Psoas muscle (tissue), 8 donors: ENCODE results near the gene YTHDC1. TPM values are rescaled to one million over a fixed set of nuclear protein-coding genes. Genes with fewer than 3 reads are reported as not detected.

ENCODE experiments used
- ATAC-seq, 4 donors: fragments of 200-7000 bp; cut with Tn5 transposase; one replicate each; pipeline ENCODE4 v1.9.1; 2020; ENCODE audit warnings: moderate library complexity in 3 of 4, mild to moderate bottlenecking in 2 of 4
- DNase-seq, 2 donors: peaks; one replicate each; pipeline ENCODE4 v3.0.0-alpha.2; 2020
- H3K27ac ChIP-seq: fragments of 200-600 bp; one replicate; pipeline ENCODE4 v1.8.0; 2022
- H3K27me3 ChIP-seq, 3 donors: fragments of 200-600 bp in 1 of 3; one replicate each; pipeline versions ENCODE4 v1.6.1 to v1.8.0; 2013 to 2022; ENCODE audit warnings: low read length in 2 of 3, mild to moderate bottlenecking in 2 of 3, moderate library complexity in 1 of 3; ENCODE audit not compliant: insufficient read depth in 3 of 3
- H3K36me3 ChIP-seq, 2 donors: fragments of 200-600 bp in 1 of 2; one replicate each; pipeline versions ENCODE4 v1.6.1 to v1.8.0; 2013 to 2022; ENCODE audit warnings: low read depth in 1 of 2, mild to moderate bottlenecking in 1 of 2, moderate library complexity in 1 of 2; ENCODE audit not compliant: insufficient read depth in 1 of 2
- H3K4me1 ChIP-seq: fragments of 200-600 bp; one replicate; pipeline ENCODE4 v1.8.0; 2022
- H3K4me3 ChIP-seq: fragments of 200-600 bp; one replicate; pipeline ENCODE4 v1.8.0; 2022; ENCODE audit warnings: mild to moderate bottlenecking
- H3K9me3 ChIP-seq: fragments of 200-600 bp; one replicate; pipeline ENCODE4 v1.8.0; 2022
- WGBS, 3 donors: extraction: QIAGEN DNeasy Blood & Tissue Kit; methylation state at CpG; one replicate each; pipeline versions ENCODE4 v1.1.6 to v1.1.7; 2013; 5-methylcytosine and 5-hydroxymethylcytosine counted together
- intact Hi-C, 2 donors: fragments of 100-400 bp; cut with DNase I; formaldehyde crosslinking; loops; one replicate each; pipeline versions ENCODE4 v1.11.0 to v1.14.2; 2022
- polyA plus RNA-seq, 3 donors: library from polyadenylated mRNA; stranded (reverse); fragments of 200-250 nt; gene quantifications; one replicate each; pipeline ENCODE4 v1.2.3, GENCODE V29; 2013
- total RNA-seq, 4 donors: library from RNA; stranded (reverse); fragmentation: NEBNext Ultra II Directional in 2 of 4; extraction: Animal tissue kit (Norgen Biotek cat#: 25700) in 2 of 4; gene quantifications; one replicate each; pipeline versions ENCODE4 v1.2.1 to v1.2.4, GENCODE V29; 2021 to 2023
- TF ChIP-seq, protein P1 (sequence below): fragments of 200-600 bp; IDR thresholded peaks from one replicate; pipeline ENCODE4 v1.8.0; 2022; ENCODE audit warnings: antibody characterized with exemption
- donor health status: healthy with polysubstance abuse.
- donor health status: DM: no; HTN: no; CAD: no; lungs with moderate emphysema.
- donor health status: Bipolar disorder and iron deficiency.
- donor health status: healthy.
- donor health status: DM: yes; HTN: yes; CAD: no.
- donor health status: DM: no; HTN: no; CAD: no.
- donor health status: DM: no; HTN: no; CAD: no.
- donor health status: DM: yes; HTN: yes; CAD: no.

Gene YTHDC1
- total and polyA plus RNA-seq, 7 donors: 19.1 to 58.5 (median 43.2) TPM

DNA sequence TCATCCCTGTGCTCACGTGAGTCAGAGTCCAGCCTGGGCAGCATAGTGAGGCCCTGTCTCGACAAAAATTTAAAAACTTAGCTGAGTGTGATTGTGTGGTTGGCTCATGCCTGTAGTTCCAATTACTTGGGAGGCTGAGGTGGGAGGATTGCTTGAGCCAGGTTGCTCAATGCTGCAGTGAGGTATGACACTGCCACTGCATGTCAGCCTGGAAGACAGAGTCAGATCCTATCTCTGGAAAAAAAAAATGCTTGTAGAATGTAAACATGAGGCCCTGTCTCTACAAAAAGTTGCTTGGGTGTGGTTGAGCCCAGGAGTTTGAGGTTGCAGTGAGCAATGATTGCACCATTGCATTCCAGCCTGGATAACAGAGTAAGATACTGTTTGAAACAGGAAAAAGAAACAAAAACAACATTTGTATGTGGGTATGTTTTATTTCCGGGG lies 11.3 kb upstream of the YTHDC1 start:
- Histone ChIP-seq H3K4me3 (no peak overlapping the region), H3K9me3 (no peaks in the 10 kb centered on the region), H3K27me3 (no peaks in the 10 kb centered on the region), H3K36me3 (no peaks in the 10 kb centered on the region), H3K4me1 (no peaks in the 10 kb centered on the region), H3K27ac (no peak overlapping the region)
- TF ChIP-seq, protein P1, sequence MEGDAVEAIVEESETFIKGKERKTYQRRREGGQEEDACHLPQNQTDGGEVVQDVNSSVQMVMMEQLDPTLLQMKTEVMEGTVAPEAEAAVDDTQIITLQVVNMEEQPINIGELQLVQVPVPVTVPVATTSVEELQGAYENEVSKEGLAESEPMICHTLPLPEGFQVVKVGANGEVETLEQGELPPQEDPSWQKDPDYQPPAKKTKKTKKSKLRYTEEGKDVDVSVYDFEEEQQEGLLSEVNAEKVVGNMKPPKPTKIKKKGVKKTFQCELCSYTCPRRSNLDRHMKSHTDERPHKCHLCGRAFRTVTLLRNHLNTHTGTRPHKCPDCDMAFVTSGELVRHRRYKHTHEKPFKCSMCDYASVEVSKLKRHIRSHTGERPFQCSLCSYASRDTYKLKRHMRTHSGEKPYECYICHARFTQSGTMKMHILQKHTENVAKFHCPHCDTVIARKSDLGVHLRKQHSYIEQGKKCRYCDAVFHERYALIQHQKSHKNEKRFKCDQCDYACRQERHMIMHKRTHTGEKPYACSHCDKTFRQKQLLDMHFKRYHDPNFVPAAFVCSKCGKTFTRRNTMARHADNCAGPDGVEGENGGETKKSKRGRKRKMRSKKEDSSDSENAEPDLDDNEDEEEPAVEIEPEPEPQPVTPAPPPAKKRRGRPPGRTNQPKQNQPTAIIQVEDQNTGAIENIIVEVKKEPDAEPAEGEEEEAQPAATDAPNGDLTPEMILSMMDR: no peak
- ATAC-seq: no peak
- DNase-seq: no peak
- intact Hi-C loops: no loop called here
- WGBS, 3 donors: 83 to 89% (median 88%) methylated on average over 3 of the region's 3 CpGs

DNA sequence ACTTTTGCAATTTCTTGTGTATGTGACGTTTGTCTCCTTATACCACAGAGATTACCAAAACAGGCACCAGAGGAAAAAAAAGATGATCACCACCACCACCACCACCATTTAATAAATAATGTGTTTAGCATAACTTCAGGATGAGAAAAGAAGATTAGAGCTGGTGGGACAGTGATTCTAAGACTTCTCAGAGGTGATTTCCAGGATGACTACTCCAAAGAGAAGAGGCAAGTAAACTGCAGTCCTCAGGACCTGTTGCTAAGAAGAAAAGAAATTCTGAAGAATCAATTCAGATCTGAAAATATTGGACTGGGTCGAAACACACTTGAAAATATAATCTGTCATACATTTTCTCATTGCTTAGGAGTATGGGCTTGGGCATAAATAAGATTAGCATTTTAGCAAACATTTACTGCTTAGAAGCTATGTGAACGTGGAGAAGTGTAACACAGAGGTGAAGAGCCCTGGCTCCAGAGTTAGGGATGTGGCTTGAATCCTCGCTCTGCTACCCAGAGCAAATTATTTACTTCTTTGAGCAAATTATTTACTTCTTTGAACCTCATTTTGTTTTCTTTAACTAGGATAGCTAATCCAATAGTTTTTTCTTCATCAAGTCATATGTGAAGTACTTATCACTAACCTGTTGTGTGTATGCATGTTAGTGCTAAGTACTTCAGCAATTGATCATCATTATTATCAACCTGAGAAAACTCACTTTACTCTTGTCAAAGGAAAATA lies 10.5 kb upstream of the YTHDC1 start:
- DNase-seq (no peak), ATAC-seq (no peak)
- Histone ChIP-seq H3K4me3 (no peak overlapping the region), H3K27ac (no peak overlapping the region), H3K4me1 (no peaks in the 10 kb centered on the region), H3K36me3 (no peaks in the 10 kb centered on the region), H3K9me3 (no peaks in the 10 kb centered on the region), H3K27me3 (no peaks in the 10 kb centered on the region)
- TF ChIP-seq, protein P1: no peak
- WGBS, 3 donors: 67 to 83% (median 77%) methylated on average over 4 of the region's 4 CpGs
- intact Hi-C loops: no loop called here

DNA sequence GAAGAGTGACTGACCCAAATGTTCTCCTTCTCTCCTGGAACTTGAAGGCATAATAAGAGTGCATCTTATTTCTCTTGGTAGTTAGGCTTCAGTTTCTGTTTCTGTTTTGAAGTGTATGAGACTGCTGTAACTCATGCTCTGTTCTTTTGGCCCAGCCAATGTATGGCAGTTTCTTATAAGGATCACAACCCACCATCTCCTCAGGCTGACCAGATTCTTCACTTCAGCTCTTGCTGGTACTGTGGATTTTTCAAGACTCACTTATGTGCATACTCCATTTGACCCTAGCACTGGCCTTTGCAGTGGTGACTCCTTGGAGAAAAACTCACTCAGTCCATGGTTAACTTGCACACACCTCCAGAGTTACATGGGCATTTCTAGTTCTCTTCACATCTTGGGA lies 9.6 kb upstream of the YTHDC1 start:
- Histone ChIP-seq H3K9me3 (no peaks in the 10 kb centered on the region), H3K36me3 (no peaks in the 10 kb centered on the region), H3K4me3 (no peak overlapping the region), H3K4me1 (no peaks in the 10 kb centered on the region), H3K27ac (no peak overlapping the region), H3K27me3 (no peaks in the 10 kb centered on the region)
- DNase-seq: no peak
- intact Hi-C loops: no loop called here
- no peak for ATAC-seq
- TF ChIP-seq, protein P1: no peak

DNA sequence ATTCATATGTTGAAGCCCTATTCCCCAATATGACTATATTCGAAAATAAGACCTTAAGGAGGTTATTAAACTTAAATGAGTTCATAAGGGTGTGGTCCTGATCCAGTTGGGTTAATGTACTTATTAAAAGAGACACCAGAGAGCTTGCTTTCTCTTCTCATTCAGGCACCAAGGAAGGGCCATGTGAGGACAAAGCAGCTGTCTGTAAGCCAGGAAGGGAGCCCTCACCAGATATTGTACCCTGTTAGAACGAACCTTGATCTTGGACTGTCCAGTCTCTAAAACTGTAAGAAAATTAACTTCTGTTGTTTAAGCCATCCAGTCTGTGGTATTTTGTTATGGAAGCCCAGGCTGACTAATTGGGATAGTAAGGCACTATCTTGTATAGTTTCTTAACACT lies 9.1 kb upstream of the YTHDC1 start:
- Histone ChIP-seq H3K27ac (no peak overlapping the region), H3K36me3 (no peaks in the 10 kb centered on the region), H3K4me1 (no peaks in the 10 kb centered on the region), H3K9me3 (no peaks in the 10 kb centered on the region), H3K27me3 (no peaks in the 10 kb centered on the region), H3K4me3 (no peak overlapping the region)
- TF ChIP-seq, protein P1: no peak
- DNase-seq (no peak), ATAC-seq (no peak)
- intact Hi-C loops: no loop called here
- WGBS, 3 donors: 66 to 78% (median 77%) methylated on average over 2 of the region's 2 CpGs

DNA sequence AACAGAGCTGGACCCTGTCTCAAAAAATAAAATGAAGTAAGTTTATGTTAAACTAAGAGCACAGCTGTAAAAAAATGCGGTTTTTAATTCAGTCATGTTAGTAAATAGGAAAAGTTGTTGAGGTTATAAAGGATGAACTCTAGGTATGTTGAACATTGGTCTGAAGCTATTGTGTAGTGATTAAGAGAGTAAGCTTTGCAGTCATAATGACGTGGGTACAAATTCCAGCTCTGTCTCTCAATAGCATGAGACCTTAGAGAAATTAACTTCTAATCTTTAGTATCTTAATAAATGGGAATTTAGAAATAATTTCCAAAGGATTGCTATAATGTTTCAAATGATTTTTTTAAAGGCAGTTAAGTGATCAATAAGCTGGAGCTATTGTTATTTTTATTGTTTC lies 2.9 kb upstream of the YTHDC1 start:
- Histone ChIP-seq H3K27me3 (no peaks in the 10 kb centered on the region), H3K36me3 (no peaks in the 10 kb centered on the region), H3K4me1 (peaks cover 6% of the 10 kb centered on the region), H3K27ac (no peak overlapping the region), H3K9me3 (no peaks in the 10 kb centered on the region), H3K4me3 (no peak overlapping the region)
- WGBS, 3 donors: 76 to 86% (median 84%) methylated on average over 2 of the region's 2 CpGs
- intact Hi-C loops: no loop called here
- TF ChIP-seq, protein P1: no peak
- ATAC-seq (no peak), DNase-seq (no peak)
